GM19468 (cell line): ENCODE data around the gene LPAR5.

Experiments
- ATAC-seq: cut with Tn5 transposase; IDR thresholded peaks from one replicate; pipeline ENCODE4 v1.9.1; 2021; ENCODE audit warnings: mild to moderate bottlenecking, moderate library complexity, moderate number of reproducible peaks; ENCODE audit not compliant: unreplicated experiment; ENCODE audit errors: extremely low read depth

The LPAR5 gene

DNA sequence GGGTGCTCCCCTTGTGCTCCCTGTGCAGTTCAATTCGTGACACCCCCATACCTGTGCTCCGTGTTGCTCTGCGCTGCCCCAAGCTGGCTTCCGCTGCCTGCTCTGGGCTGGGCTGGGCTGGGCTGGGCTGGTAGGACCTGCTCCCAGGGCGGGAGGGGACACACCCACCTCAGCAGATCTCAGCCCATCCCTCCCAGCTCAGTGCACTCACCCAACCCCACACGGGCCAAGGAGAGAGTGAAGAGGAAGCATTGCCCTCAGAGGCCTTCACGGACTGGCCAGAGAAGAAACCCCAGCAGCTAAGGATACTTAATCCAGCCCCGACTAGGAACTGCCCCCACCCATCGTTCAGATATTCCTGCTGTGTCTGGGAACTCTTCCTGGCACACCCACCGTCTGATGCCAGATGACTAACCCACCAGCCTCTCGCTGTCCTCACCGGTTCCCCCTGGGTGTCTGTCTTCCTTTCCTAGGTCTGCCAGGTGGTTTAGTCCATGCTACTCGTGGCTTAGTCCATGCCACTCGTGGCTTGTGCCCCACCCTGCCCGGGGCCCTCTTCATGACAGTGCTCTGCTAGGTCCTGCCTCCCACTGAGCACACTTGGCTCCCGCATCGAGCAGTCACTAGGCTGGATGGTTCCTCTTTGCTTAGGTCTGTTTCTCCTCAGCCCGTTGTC lies at the start of gene LPAR5:
Gene LPAR5, minus strand, starts transcription at position 104 of the 676 bp plus-strand sequence. CDS start 14,711 bp downstream, outside the sequence.
- no peak for ATAC-seq

DNA sequence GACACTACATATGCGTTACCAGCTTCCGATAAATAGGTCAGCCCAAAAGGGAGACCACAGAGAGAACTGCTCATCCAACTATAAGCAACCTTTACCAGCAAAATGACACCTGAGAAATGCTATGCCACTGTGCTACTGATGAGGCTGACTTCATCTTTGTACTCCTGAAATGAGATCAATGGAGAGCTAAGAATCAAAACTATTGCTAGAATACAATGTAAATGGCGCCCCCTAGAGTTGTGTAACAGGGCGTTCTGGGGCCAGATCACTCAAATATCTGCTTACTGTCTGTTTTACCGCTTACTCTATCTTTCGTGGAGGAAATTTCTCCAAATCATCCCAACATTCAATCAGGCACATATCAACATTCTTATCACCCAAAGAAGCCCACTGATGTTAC lies 48.9 kb upstream of the LPAR5 start:
- no peak for ATAC-seq

- ATAC-seq, result no peak
Measured at GRCh38 chr12:6676962-6677361, 41.2 kb upstream of the LPAR5 start.

GRCh38 chr12:6672143-6672542 lies 36.4 kb upstream of the LPAR5 start:
- ATAC-seq, result no peak

- no peak for ATAC-seq
Measured at GRCh38 chr12:6667559-6668210, 31.9 kb upstream of the LPAR5 start.

GRCh38 chr12:6666211-6666610 lies 30.5 kb upstream of the LPAR5 start:
- no peak for ATAC-seq

DNA sequence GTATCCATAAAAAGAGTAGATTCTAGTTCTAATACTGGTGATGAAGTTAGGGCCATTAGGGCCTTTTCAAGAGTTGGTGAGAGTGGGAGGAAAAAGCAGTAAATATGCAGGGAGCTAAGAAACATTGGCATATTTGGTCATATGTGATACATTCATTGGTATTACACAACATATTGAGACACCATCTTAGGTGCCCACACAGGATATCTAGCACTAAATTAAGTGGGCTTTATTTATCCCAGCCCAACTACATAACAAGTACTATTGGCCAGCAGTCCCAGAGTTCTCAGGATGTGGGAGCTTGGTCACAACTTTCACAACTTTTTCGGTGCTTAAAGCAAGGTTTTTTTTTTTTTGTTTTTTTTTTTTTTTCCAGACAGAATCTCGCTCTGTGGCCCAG lies 29.1 kb upstream of the LPAR5 start:
- ATAC-seq, result no peak

GRCh38 chr12:6662906-6663742 lies 27.4 kb upstream of the LPAR5 start, which contains the start of gene ING4:
Gene ING4, minus strand, starts transcription at chr12:6663119. Its CDS starts 18 bp downstream, at chr12:6663101.
- peak; percentile 97 for ATAC-seq

- no peak for ATAC-seq
Measured at GRCh38 chr12:6662602-6662905, 26.8 kb upstream of the LPAR5 start.

GRCh38 chr12:6653987-6654386 lies 18.2 kb upstream of the LPAR5 start:
- no peak for ATAC-seq

DNA sequence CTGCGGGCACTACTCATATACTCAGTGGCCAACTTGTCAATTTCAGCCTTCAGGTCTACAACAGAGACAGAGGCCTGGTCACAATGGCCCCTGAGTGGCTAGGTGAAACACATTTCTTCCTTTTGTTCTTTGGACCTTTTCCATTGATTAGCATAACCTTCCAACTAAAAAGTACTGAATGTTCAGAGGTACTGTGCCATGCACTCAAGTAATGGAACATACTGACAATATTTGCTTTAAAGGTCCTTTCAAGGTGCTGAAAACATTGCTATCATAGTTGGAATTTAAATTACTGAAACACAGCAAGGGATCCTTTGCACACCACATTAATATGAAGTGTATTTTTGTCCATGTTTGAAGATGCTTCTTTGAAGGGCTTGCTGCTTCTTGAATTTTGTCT lies 17.6 kb upstream of the LPAR5 start:
- ATAC-seq, result no peak

- no peak for ATAC-seq
Measured at GRCh38 chr12:6652391-6652790, 16.6 kb upstream of the LPAR5 start.

DNA sequence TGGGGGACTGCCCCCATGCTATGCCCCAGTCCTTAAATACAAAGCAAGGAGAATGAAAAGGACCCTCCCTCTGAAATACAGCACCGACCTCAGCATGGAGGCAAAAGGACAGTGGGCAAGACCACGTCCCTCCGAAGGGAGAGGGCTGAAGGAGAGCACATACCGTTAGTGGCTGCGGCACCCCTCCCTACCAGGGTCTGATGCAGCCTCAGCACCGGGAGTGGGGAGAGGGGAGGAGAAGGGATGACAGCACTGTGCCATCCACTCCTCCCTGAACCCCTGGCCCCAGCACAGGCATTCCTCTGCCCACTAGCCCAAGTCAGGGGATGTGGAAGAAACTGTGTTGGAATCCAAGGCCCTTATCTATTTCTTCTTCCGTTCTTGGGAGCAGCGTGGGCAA lies 15.1 kb upstream of the LPAR5 start:
- no peak for ATAC-seq

GRCh38 chr12:6647083-6647604 lies 11.4 kb upstream of the LPAR5 start, which contains the start of gene ACRBP:
Gene ACRBP, minus strand, starts transcription at chr12:6647432. Its CDS starts 66 bp downstream, at chr12:6647366.
- ATAC-seq, result no peak

GRCh38 chr12:6646276-6647082 lies 10.7 kb upstream of the LPAR5 start:
- ATAC-seq, result no peak

GRCh38 chr12:6644903-6645302 lies 9.1 kb upstream of the LPAR5 start:
- no peak for ATAC-seq

DNA sequence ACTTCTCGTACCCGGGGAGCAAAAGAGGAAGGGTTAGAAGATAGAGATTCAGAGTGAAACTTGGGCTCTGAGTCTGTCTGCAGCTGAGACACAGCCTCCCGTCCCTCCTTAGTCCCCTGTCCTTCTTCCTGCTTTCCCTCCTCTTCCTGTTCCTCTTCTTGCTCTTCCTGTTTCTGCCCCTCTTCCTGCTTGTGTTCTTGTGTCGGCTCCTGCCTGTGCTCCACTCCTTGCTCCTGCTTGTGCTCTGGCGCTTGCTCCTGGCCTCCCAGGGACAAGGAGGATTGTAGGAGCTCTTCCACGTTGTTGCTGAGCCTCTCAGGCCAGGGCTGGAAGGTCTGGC lies 8.5 kb upstream of the LPAR5 start:
- ATAC-seq, result no peak

DNA sequence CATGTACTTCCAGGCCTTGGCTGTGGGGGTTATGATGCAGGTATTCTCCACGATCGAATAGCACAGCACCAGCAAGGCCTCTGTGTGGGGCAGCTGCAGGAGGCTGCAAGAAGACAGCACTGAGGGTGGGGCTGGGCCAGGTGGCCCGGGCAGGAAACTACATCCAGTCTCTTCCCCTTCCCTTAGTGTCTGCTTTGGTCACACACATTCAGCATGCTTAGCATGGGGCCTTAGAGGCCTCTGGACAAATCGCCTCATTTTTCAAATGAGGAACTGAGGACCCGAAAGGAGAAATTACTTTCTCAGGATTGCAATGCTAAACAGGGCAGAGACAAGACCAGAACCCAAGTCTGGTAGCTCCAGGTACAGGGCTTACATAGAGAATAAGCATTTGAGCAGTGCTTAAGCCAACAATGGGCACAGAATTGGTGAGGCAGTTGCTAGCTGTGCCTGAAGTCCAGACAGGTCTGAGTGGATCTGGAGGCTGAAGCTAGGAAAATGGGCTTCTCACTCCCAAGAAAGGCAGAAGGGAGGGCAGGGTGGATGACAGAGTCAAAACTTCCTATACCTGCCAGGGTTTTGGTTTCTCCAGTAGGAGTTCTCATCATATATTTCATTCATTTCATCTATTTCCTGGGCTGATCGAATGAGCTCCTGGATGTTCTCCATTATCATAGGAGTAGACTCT lies 8.0 kb upstream of the LPAR5 start:
- ATAC-seq, result no peak

- ATAC-seq, result no peak
Measured at GRCh38 chr12:6641131-6641530, 5.4 kb upstream of the LPAR5 start.

DNA sequence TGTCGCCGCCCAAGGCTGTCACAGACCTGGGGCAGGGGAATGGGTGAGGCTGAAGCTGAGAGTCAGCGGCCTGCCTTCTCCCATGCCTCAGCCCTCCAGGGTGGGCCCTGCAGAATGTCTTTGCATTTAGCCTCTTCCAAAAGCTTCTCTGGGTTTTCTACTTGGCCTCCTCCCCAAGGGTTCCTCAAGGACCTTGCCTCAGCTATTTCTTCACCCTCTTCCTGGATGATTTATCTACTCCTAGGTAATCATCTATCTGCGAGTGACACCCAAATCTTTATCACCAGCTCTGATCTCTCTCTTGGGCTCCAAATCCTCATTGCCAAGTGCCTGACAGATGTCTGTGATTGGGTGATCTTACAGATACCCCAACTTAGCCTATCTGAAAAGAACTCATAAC lies 4.7 kb upstream of the LPAR5 start:
- ATAC-seq, result no peak
